Mesodermal cell (in vitro differentiated cells): Measurements from ENCODE around the gene ZDHHC7.

Source experiments
- H3K27ac ChIP-seq: 2 replicates; pipeline ENCODE4 v1.7.0; 2013; ENCODE audit warnings: mild to moderate bottlenecking, low read depth, low read length, moderate library complexity; ENCODE audit not compliant: severe bottlenecking
- H3K36me3 ChIP-seq: 2 replicates; pipeline ENCODE4 v1.7.1; 2013; ENCODE audit warnings: mild to moderate bottlenecking, low read length, moderate library complexity; ENCODE audit not compliant: control insufficient read depth, insufficient read depth
- H3K4me1 ChIP-seq: one replicate; pipeline ENCODE4 v1.7.1; 2013; ENCODE audit warnings: mild to moderate bottlenecking, low read length; ENCODE audit not compliant: insufficient read depth, control insufficient read depth, poor library complexity, severe bottlenecking
- H3K4me3 ChIP-seq: 2 replicates; pipeline ENCODE4 v1.7.0; 2013; ENCODE audit warnings: low read length, control low read depth, mild to moderate bottlenecking; ENCODE audit not compliant: insufficient read depth, poor library complexity, severe bottlenecking; ENCODE audit errors: extremely low read depth
- H3K9me3 ChIP-seq: 2 replicates; pipeline ENCODE4 v1.7.1; 2013; ENCODE audit warnings: mild to moderate bottlenecking, low read length, moderate library complexity; ENCODE audit not compliant: control insufficient read depth
- WGBS, 2 experiments: methylation state at CpG; one replicate each; pipeline ENCODE4 v1.1.5; 2013; ENCODE audit warnings: missing lambda C conversion rate in 2 of 2; ENCODE audit not compliant: insufficient coverage in 2 of 2; 5-methylcytosine and 5-hydroxymethylcytosine counted together

The ZDHHC7 gene

GRCh38 chr16:84926462-84926861, 84.9 kb downstream of the ZDHHC7 start:
- Histone ChIP-seq H3K4me1 (no peaks in the 10 kb centered on the region), H3K9me3 (no peaks in the 10 kb centered on the region), H3K27ac (no peak overlapping the region), H3K4me3 (no peak overlapping the region), H3K36me3 (no peaks in the 10 kb centered on the region)
- WGBS, 2 experiments, result 72 to 94% methylated on average over 3 to 5 of the region's 7 CpGs

- 87 to 88% methylated on average over 17 of the region's 19 CpGs for WGBS, 2 experiments
These were observed 85.5 kb downstream of the ZDHHC7 start for GRCh38 chr16:84925773-84926372.

DNA sequence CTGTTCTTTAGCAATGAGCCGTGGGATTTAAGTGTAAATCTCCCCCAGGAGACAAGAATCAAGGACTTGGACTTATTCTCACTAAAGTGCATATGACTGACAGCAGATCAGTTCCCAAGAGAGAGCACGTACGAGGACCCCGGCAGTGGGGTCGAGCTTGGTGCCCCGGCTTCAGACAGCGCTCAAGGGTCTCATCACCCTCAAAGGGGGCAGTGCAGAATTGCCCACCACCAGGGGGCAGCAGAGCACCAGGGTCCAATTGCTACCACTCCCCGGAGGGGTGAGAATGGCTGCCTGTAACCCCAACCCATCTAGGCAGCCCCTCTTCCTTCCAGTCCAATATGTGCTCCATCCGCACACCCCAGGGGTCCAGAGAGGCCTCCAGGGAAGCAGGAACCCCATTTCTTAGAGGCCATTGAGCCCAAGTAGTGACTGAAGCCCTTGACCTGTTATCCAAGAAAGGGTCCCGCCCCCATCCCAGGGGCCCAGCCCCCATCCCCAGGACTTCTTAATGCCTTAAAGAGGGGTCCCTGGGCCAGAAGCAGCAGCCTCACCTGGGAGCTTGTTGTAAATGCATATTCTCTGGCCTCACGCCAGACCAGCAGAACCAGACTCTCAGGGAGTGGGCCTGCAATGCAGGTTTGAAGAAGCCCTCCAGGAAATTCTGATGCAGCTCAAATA, 86.1 kb downstream of the ZDHHC7 start:
- Histone ChIP-seq H3K4me1 (no peaks in the 10 kb centered on the region), H3K36me3 (no peaks in the 10 kb centered on the region), H3K4me3 (no peak overlapping the region), H3K27ac (no peak overlapping the region), H3K9me3 (no peaks in the 10 kb centered on the region)
- 79 to 81% methylated on average over 7 to 11 of the region's 11 CpGs for WGBS, 2 experiments

More at GRCh38 chr16:84925773-84926372, 85.5 kb downstream of the ZDHHC7 start:
- Histone ChIP-seq H3K4me1 (no peaks in the 10 kb centered on the region), H3K36me3 (no peaks in the 10 kb centered on the region), H3K9me3 (no peaks in the 10 kb centered on the region), H3K27ac (no peak overlapping the region), H3K4me3 (no peak overlapping the region)

- Histone ChIP-seq H3K36me3 (no peaks in the 10 kb centered on the region), H3K4me3 (no peak overlapping the region), H3K4me1 (peaks cover 4% of the 10 kb centered on the region), H3K27ac (no peak overlapping the region), H3K9me3 (no peaks in the 10 kb centered on the region)
- 82 to 88% methylated on average over 22 to 23 of the region's 23 CpGs for WGBS, 2 experiments
These were observed 86.8 kb downstream of the ZDHHC7 start for GRCh38 chr16:84924331-84925091.
